GM15510 (cell line): ENCODE results near the gene TARP.

Source experiments
- POLR2A ChIP-seq: IDR thresholded peaks from 3 replicates; pipeline ENCODE4 v1.6.1; 2011; ENCODE audit warnings: borderline replicate concordance; ENCODE audit not compliant: insufficient read length; ENCODE audit errors: extremely low read depth

The TARP gene

DNA sequence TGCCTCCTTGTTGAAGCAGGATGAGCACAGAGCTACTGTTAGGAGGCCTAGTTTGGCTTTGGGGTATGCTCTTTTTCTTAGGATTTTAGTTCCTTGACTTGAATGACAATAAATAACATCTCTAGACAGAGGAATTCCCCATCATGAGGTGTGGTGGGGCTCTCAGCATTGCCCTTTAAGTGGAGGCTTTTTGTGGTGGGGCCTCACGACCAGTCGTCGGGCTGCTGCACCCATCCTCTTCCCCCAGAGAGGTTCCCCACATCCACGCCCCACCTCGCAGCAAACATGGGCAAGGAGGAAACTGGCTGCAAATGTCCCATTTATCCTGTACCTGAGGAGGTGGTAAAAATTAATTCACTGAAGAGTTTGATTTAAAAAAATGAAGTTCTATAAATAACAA is 36.1 kb upstream of the TARP start:
- TF ChIP-seq POLR2A: no peak

DNA sequence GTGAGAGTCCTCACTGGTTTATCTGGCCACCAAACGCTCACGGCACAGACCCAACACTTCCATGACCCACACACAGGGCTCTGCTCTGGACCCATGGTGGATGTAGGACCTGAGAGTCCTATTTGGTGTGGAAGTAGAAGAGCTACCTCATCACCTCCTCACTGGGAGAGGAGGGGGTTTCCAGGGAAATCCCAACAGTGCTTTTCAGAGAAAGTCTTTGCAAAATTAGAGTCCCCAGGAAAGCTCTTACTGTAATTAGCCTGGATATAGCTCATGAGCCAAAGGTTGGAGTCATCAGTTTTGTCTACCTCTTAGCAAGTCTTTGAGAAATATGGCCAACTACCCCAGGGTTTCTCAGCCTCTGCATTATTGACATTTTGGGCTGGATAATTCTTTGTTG is 34.7 kb upstream of the TARP start:
- no peak for TF ChIP-seq POLR2A

DNA sequence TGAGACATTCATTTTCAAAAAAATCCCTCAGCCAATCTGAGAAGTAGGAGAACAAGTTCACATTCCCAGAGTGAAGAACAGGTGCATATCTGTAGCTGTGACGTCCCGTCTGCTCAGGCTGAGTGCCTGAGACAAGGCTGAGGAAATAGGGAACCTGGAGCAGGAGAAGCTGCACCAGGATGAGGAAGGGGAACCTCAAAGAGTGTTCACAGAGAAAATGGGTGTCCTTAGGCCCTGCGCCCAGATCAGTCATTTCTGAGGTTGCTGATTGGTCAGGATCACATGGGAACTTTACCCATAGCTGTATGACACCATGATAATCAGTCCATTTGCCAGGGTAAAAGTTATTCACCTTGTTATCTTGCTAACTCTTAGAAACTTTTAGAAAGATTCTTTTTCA is 34.2 kb upstream of the TARP start:
- TF ChIP-seq POLR2A: no peak

DNA sequence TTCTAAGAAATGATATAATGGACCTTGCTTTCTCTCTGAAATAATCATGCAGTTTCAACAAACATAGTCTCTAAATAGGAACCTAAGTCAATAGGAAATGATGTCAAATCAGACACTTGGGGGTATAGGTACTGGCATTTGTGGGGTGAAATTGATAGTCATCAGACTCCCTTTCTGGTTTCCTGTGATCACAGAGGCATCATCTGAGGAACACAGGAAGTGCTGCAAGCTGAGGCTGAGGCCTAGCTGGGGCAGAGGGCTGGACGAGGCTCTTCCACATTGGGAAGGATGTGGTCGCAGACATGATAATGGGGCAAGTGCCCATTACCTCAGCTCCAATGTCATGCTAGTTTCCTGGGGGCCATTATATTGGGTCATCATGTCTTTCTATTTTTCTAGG is 33.5 kb upstream of the TARP start:
- TF ChIP-seq POLR2A: no peak

DNA sequence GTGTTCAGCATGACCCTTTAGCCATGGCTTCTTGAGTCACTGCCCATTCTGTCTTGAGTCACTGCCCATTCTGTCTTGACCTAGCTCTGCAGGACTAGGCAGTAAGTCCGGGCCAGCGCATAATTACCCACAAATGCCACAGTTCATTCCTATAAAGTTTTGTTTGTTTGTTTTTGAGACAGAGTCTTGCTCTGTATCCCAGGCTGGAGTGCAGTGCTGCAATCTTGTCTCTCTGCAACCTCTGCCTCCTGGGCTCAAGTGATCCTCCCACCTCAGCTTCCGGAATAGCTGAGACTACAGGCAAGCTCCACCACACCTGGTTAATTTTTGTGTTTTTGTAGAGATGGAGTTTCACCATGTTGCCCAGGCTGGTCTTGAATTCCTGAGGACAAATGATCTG is 32.7 kb upstream of the TARP start:
- no peak for TF ChIP-seq POLR2A

DNA sequence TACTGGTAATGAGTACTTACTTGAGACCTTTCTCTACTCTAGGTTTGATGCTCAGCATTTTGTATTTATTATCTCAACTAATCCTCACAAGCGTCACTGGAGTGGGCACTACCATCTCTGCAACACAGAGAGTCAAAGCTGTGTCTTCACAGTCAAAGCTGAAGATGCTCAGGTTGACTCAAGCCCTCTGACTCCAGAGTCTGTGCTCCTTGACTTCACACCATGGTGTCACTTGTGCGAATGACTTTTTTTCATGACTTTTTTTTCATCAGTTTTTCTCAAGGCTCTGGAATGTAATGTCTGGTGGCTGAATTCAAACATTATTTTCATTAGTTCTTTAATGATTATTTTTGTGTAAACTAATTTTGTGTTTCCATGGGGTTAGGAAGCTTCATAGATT is 30.4 kb upstream of the TARP start:
- no peak for TF ChIP-seq POLR2A

DNA sequence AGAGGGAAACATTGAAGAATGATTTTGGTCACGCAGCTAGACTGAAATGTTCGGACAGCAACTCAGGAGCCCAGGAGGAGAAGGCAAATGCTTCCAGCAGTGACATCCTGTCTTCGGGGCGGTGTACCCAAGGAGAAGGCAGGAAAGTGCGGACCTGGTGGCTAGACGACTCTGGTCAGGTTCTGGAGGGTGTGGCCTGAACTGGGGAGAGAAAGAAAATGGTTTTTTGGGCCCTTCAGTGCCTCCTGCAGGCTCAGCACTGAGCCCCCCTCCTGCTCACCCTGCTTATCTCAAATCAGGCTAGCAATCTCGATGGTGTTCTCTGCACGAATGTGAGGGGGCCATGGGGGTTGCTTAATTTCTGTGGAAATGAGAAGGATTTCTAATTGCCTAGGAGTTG is 26.7 kb upstream of the TARP start:
- TF ChIP-seq POLR2A: no peak

DNA sequence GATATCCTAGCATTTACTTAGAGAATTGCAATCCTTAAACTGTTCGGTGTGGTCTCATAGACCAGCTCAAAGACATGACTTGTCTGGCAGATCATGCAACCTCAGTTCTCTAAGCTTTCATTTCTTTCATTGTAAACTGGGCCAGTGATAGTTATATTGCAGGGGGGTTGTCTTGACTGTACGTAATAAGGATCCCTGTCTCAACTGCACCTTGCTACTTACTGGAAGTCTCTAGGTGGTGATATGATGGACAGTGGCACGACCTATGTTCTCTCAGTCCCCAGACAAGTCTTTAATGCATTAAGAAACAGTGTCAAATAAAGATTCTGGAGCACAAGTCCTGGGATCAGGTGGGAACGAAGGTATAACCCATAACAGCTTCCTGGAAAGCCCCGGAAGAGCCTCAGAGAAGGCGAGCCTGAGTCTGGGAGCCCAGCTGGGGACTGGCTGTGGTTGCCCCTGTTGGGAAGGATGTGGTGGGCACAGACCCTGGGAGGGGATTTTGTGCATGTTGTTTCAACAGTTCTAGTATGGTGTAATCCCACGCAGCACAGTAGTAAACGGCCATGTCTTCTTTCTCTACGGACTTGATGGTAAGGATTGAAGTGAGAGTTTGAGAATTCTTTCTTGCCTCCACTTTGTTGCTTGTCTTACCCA is 26.0 kb upstream of the TARP start:
- TF ChIP-seq POLR2A: no peak

DNA sequence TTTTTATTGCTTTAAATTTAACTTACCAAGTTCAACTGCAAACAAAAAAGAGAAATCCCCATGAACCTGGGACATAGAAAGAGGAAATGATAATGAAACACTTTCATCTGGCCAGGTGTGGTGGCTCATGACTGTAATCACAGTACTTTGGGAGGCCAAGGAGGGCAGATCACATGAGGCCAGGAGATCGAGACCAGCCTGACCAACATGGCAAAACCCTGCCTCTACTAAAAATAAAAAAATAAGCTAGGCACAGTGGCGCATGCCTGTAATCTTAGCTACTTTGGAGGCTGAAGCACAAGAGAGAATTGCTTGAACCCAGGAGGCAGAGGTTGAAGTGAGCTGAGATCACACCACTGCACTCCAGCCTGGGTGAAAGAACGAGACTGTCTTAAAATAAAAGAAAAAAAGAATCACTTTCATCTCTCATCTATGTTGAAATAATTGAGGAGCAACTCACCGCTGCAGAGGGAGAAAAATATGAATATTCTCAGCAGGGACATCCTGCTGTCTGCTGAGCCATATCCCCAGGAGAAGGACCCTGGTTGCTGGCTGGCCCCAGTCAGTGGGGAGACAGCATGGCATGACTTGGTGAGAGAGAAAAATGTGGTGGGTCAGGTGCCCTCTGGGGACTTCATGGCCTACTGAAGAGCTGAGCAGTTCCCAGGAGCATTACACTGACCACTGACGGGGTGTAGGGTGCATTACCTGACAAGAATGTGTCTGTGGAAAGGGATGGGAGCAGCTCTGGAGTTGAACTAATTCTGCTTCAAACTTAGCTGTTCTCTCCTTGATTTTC is 22.8 kb upstream of the TARP start:
- TF ChIP-seq POLR2A: no peak

DNA sequence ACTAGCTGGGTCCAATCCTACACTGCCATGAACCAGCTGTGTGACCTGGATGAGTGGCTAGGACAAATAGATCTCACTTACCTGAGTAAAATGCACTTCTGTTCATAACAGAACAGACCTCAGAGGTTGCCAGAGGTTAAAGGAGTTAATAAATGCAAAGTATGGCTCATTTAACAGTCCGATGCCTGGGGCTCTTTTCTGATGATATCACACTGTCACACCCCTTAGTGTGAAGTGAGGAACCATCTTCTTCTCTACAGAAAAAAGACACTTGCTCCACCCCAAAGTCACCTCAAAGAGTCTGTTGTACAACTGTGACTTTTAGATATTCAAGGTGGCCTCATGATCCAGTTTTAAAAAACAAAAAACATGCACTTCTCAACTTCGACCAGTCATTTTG is 21.5 kb upstream of the TARP start:
- TF ChIP-seq POLR2A: no peak

DNA sequence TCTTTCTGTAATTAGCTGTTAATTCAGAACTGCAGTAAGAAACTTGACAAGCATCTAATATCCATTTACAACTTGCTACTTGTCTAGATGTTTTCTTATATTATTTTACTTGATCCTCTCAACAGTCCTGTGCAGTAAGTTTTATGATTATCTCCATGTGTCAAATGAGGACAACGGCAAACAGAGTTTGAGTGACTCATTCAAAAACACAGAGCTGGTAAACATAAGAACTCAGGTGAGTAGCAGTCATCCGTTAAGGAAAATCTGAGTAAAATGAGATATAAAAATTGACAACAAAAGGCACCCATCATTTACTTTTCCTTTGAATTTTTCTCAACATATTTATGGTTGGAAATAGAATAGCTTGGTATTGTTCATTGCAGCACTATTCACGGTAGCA is 19.0 kb upstream of the TARP start:
- no peak for TF ChIP-seq POLR2A

DNA sequence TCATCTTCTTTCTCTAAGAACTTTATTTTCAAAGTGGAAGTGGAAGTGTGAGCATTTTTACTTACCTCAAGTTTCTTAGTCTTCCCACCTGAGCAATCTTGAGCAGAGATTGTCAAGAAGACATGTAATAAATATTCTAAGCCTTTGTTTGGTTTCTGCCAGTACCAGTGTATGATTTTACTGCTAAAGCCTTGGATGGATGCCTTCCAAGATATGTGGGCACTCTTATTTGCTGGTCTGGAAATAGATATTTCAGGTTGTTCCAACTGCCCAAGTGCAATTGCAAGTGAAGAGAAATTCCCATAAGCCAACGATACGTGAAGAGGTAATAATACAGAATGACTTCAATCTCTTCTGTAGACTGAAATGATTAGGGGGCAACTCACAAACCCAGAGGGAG is 18.2 kb upstream of the TARP start:
- TF ChIP-seq POLR2A: no peak

DNA sequence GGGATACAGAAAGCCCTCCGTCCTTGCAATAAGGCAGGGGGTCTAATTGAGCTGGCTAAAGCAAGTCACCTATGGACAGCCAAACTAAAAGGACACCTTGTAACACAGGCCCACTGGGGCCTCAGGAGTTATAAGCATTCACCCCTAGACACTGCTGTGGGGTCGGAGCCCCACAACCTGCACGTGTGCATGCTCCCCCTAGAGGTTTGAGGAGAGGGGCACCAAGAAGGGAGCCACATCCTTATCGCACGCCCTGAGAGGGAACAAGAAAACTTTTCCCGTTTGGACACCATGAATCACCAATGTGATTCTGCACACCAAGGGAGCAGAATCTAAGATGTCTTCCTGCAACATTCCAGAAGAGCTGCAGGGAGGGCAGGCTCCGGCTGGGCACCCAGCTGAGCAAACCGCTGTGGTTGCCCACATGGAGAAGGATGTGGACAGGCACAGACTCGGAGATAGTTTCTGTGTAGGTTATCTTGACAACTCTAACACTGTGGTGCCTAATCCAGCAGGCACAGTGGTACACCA is 17.7 kb upstream of the TARP start:
- no peak for TF ChIP-seq POLR2A

DNA sequence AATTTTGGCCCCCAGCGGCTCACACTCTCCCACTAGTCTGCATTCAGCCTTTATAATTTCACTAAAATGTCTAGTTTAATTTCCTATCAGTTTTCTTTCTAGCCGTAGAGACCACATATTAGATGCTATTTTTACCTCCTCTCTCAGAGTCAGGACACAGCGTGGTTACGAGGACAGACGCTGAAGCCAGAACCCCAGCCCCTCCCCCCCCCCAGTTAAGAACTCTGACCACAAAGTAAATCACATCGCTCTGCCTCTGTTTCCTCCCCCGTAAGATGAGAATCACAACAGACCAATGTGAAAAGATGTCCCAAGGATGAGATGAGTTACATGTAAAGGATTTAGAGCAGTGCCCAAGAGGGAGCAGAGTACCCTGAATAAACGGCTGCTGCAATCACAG is 11.1 kb upstream of the TARP start:
- TF ChIP-seq POLR2A: no peak

DNA sequence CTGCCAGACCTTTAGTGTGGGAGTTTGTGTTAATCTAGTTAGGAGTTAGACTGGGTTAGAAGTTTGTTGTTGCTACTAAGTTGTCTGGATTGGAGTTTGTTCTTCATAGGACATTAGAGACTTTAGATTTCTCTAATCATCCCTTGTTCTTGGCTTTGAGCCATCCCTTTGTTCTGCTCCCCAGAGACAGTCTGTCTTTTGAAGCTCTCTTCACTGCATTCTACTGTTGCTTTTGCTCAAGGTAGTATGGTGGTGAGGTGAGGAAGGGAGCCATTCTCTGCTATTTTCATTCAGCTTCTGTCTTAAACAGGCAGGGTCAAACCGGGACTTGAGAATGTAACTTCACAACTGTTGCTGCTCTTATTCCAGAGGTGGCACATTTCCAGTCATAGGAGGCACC is 10.4 kb upstream of the TARP start:
- TF ChIP-seq POLR2A: no peak

DNA sequence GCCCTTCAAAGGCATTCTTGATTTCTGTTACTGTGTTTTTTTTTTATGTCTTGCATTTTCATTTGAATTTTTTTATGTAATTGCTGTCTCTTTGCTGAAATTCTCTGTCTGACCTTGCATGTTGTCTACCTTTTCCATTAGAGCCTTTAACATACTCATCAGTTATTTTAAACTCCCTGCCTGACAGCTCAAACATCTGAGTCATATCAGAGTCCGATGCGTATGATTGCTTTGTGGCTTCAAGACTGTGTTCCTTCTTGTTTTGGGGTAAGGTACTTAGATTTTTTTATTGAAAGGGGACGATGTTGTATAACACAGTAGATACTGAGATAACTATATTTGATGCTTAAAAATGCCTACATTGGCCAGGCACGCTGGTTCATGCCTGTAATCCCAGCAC is 9.7 kb upstream of the TARP start:
- no peak for TF ChIP-seq POLR2A

DNA sequence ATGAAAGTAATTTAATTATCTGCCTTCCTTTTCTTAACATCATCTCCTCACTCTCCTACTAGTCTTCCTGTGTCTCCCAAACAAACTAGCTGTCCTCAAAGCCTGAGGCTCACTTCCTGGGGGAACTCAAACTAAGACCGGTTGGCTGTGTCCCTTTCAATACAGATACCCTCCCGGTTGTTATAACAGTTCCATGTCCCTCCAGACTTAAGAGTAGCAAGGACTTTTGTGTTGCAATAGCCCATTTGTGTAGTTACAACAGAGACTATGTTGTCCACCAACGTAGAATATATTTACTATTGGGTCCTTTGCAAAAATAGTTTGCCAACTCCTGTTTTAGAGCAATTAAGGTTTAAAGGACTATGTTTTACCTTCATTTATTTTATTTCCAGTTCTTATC is 8.6 kb upstream of the TARP start:
- no peak for TF ChIP-seq POLR2A

DNA sequence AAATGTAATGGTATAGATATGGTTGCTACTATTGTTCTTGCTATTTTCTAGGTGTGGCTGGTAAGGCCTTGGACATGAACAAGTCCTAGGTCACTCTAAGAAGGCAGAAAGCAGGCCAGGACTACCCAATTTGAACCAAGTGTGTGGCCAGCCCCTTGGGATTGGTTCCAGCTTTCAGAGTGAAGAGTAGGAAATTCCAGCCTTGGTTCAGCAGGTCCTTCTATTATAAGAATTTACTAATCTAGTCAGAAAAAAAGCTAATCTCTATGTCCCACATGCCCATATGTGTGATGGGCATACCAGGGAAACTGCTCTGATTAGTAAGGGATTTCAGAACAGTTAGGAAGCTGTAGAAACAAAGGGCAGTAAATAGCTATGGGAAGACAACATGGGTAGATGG is 7.8 kb upstream of the TARP start:
- TF ChIP-seq POLR2A: no peak
